ENCODE measurements around the gene PSMD13. TPM values are rescaled to one million over a fixed set of nuclear protein-coding genes. Genes with fewer than 3 reads are reported as not detected.

PSMD13 gene
- total and polyA plus RNA-seq, 5 donors from 2014 or later, result 99.6 to 276 (median 247) TPM

GRCh38 chr11:276219-276618 is 39.4 kb downstream of the PSMD13 start:
- no peak overlapping the region for H3K27ac ChIP-seq (ENCODE audit: insufficient read depth, low read length, poor library complexity, severe bottlenecking)
- H3K27me3 ChIP-seq (ENCODE audit: control insufficient read depth, insufficient read depth, low read length), result peaks cover 10% of the 10 kb centered on the region
- peaks cover 33% of the 10 kb centered on the region for H3K4me1 ChIP-seq (ENCODE audit: control insufficient read depth, insufficient read depth, low read length, poor library complexity, severe bottlenecking)
- no peaks in the 10 kb centered on the region for H3K36me3 ChIP-seq (ENCODE audit: control insufficient read depth, insufficient read depth, low read length)
- Mint-ChIP-seq H3K4me3 (peak overlapping the region in 2 of 4 donors; percentile 71 to 72), H3K9me3 (peaks cover 0 to 1% (median 0%) of the 10 kb centered on the region in 7 donors), H3K4me1 (peaks cover 5 to 33% (median 12%) of the 10 kb centered on the region in 4 donors), H3K27ac (no peak overlapping the region), H3K36me3 (peaks cover 10% of the 10 kb centered on the region), H3K27me3 (peaks cover 40% of the 10 kb centered on the region)
- H3K9me3 ChIP-seq (ENCODE audit: control insufficient read depth in 2 of 2, low read length in 2 of 2), result no peaks in the 10 kb centered on the region
- no peak for DNase-seq
- no peak overlapping the region for H3K4me3 ChIP-seq (ENCODE audit: low read depth, low read length)
- ATAC-seq (ENCODE audit: low read depth in 2 of 2), result no peak

DNA sequence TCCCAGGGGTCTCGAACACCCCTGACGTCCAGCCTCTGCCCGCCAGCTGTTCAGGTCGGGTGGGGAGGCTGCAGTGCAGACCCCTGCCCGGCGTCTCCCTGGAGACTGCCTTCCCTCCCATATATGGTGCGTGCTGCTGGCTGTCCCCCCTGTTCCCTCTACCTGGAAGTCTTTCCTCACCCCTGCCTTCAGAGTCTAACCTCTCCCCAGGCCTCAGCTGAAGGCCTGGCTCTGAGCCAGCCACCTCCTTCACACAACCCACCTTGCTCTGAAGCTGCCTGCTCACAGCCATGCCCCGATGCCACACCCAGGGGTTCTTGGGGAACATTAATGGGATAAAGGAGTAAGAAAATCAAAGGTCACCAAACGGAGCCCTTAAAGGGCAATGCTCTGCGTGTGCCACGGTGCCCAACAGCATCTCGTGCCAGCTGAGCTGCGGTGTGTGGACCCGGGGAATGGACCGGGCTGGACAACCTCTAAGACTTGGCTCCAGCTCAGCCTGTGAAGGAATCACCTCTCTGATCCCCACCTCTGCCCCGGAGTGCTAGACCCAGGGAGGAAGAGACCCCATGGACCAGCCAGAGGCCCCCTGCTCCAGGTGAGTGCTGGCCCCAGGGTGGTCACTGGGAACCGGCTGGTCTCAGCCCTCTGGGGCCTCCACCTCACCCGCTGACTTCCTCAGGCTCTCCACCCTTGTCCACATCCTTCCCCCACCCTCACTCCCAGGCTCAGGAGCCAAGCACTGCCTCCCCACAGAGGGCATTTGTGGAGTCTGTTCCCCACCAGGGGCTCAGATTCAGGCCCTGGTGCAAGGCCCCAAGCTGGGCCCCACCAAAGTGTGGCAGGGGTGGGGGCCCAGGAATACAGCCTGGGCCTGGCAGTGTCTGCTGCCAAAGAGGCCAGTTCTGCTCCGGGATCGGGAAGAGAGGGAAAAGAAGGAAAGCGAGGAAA is 41.5 kb downstream of the PSMD13 start, which contains the start of gene NLRP6:
Gene NLRP6 (plus strand): TSS at position 407 of the 951 bp plus-strand sequence. CDS start 163 bp downstream, at position 570.
- H3K36me3 ChIP-seq (ENCODE audit: control insufficient read depth, insufficient read depth, low read length), result no peaks in the 10 kb centered on the region
- ATAC-seq (ENCODE audit: low read depth in 2 of 2) (no peak), DNase-seq (no peak)
- peaks cover 48% of the 10 kb centered on the region for H3K4me1 ChIP-seq (ENCODE audit: control insufficient read depth, insufficient read depth, low read length, poor library complexity, severe bottlenecking)
- H3K27me3 Mint-ChIP-seq, result peaks cover 60% of the 10 kb centered on the region
- no peak within 1 kb of the TSS for H3K4me3 ChIP-seq (ENCODE audit: low read depth, low read length)
- no peak within 1 kb of the TSS for H3K27ac ChIP-seq (ENCODE audit: insufficient read depth, low read length, poor library complexity, severe bottlenecking)
- peaks cover 0 to 1% (median 0%) of the 10 kb centered on the region in 7 donors for H3K9me3 Mint-ChIP-seq
- peak within 1 kb of the TSS in 1 of 3 donors; percentile 23 for H3K27ac Mint-ChIP-seq
- H3K9me3 ChIP-seq (ENCODE audit: control insufficient read depth in 2 of 2, low read length in 2 of 2), result no peaks in the 10 kb centered on the region
- H3K4me3 Mint-ChIP-seq, result peak within 1 kb of the TSS; percentile 39 to 71 (median 62)
- H3K36me3 Mint-ChIP-seq, result peaks cover 14% of the 10 kb centered on the region
- peaks cover 16% of the 10 kb centered on the region for H3K27me3 ChIP-seq (ENCODE audit: control insufficient read depth, insufficient read depth, low read length)
- H3K4me1 Mint-ChIP-seq, result peaks cover 5 to 47% (median 14%) of the 10 kb centered on the region in 4 donors

- no peaks in the 10 kb centered on the region for H3K9me3 ChIP-seq (ENCODE audit: control insufficient read depth in 2 of 2, low read length in 2 of 2)
- peaks cover 16% of the 10 kb centered on the region for H3K27me3 ChIP-seq (ENCODE audit: control insufficient read depth, insufficient read depth, low read length)
- no peak overlapping the region for H3K27ac Mint-ChIP-seq
- H3K4me3 Mint-ChIP-seq, result peak overlapping the region in 3 of 4 donors; percentile 59 to 73 (median 71)
- H3K36me3 Mint-ChIP-seq, result peaks cover 14% of the 10 kb centered on the region
- H3K27ac ChIP-seq (ENCODE audit: insufficient read depth, low read length, poor library complexity, severe bottlenecking), result no peak overlapping the region
- no peak for DNase-seq
- peak in 1 of 2 donors; percentile 29 for ATAC-seq (ENCODE audit: low read depth in 2 of 2)
- H3K4me1 ChIP-seq (ENCODE audit: control insufficient read depth, insufficient read depth, low read length, poor library complexity, severe bottlenecking), result peaks cover 48% of the 10 kb centered on the region
- no peak overlapping the region for H3K4me3 ChIP-seq (ENCODE audit: low read depth, low read length)
- H3K9me3 Mint-ChIP-seq, result peaks cover 0 to 1% (median 0%) of the 10 kb centered on the region in 7 donors
- H3K36me3 ChIP-seq (ENCODE audit: control insufficient read depth, insufficient read depth, low read length), result no peaks in the 10 kb centered on the region
- peaks cover 63% of the 10 kb centered on the region for H3K27me3 Mint-ChIP-seq
- peaks cover 5 to 53% (median 15%) of the 10 kb centered on the region in 4 donors for H3K4me1 Mint-ChIP-seq
Measured at GRCh38 chr11:279040-279965, 42.5 kb downstream of the PSMD13 start.

DNA sequence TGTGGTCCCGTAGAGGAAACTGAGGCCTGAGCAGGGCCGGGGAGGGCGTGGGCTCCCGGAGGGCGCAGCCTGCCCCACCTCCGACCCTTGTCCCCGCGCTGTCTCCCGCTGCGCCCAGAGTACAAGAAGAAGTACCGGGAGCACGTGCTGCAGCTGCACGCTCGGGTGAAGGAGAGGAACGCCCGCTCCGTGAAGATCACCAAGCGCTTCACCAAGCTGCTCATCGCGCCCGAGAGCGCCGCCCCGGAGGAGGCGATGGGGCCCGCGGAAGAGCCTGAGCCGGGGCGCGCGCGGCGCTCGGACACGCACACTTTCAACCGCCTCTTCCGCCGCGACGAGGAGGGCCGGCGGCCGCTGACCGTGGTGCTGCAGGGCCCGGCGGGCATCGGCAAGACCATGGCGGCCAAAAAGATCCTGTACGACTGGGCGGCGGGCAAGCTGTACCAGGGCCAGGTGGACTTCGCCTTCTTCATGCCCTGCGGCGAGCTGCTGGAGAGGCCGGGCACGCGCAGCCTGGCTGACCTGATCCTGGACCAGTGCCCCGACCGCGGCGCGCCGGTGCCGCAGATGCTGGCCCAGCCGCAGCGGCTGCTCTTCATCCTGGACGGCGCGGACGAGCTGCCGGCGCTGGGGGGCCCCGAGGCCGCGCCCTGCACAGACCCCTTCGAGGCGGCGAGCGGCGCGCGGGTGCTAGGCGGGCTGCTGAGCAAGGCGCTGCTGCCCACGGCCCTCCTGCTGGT is 43.4 kb downstream of the PSMD13 start:
- Mint-ChIP-seq H3K27ac (no peak overlapping the region), H3K36me3 (peaks cover 14% of the 10 kb centered on the region), H3K4me1 (peaks cover 5 to 55% (median 13%) of the 10 kb centered on the region in 4 donors), H3K27me3 (peaks cover 63% of the 10 kb centered on the region), H3K4me3 (peak overlapping the region in 3 of 4 donors; percentile 73 to 90 (median 90)), H3K9me3 (peaks cover 0 to 1% (median 0%) of the 10 kb centered on the region in 7 donors)
- H3K9me3 ChIP-seq (ENCODE audit: control insufficient read depth in 2 of 2, low read length in 2 of 2), result no peaks in the 10 kb centered on the region
- no peak overlapping the region for H3K27ac ChIP-seq (ENCODE audit: insufficient read depth, low read length, poor library complexity, severe bottlenecking)
- H3K27me3 ChIP-seq (ENCODE audit: control insufficient read depth, insufficient read depth, low read length), result peaks cover 16% of the 10 kb centered on the region
- peaks cover 48% of the 10 kb centered on the region for H3K4me1 ChIP-seq (ENCODE audit: control insufficient read depth, insufficient read depth, low read length, poor library complexity, severe bottlenecking)
- ATAC-seq (ENCODE audit: low read depth in 2 of 2) (peak; percentile 36 to 46), DNase-seq (peak in 2 of 3 donors; percentile 39 to 51)
- no peaks in the 10 kb centered on the region for H3K36me3 ChIP-seq (ENCODE audit: control insufficient read depth, insufficient read depth, low read length)
- no peak overlapping the region for H3K4me3 ChIP-seq (ENCODE audit: low read depth, low read length)

- H3K27ac Mint-ChIP-seq, result peak overlapping the region in 1 of 3 donors; percentile 14
- ATAC-seq (ENCODE audit: low read depth in 2 of 2), result peak; percentile 42 to 54
- H3K27me3 ChIP-seq (ENCODE audit: control insufficient read depth, insufficient read depth, low read length), result peaks cover 16% of the 10 kb centered on the region
Measured at GRCh38 chr11:280706-281485, 44.1 kb downstream of the PSMD13 start.

DNA sequence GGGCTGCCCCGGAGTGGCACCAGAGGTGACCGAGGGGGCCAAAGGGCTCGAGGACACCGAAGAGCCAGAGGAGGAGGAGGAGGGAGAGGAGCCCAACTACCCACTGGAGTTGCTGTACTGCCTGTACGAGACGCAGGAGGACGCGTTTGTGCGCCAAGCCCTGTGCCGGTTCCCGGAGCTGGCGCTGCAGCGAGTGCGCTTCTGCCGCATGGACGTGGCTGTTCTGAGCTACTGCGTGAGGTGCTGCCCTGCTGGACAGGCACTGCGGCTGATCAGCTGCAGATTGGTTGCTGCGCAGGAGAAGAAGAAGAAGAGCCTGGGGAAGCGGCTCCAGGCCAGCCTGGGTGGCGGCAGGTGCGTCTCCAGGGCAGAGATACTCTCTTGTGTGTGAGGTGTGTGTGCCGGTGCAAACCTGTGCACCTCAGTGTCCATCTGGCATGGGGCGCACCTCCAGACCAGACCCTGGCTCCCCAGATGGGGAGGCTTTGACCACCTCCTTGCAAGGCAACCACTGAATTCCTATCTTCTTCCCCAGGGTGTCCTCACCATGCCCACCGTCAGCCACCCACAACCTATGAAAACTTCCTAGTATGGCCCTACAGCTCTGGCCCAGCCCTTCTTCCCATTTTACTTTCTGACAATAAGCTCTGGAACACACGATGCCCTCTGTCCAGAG is 44.8 kb downstream of the PSMD13 start:
- DNase-seq, result no peak
- H3K9me3 ChIP-seq (ENCODE audit: control insufficient read depth in 2 of 2, low read length in 2 of 2), result no peaks in the 10 kb centered on the region
- H3K27me3 Mint-ChIP-seq, result peaks cover 67% of the 10 kb centered on the region
- H3K27me3 ChIP-seq (ENCODE audit: control insufficient read depth, insufficient read depth, low read length), result peaks cover 16% of the 10 kb centered on the region
- peaks cover 50% of the 10 kb centered on the region for H3K4me1 ChIP-seq (ENCODE audit: control insufficient read depth, insufficient read depth, low read length, poor library complexity, severe bottlenecking)
- H3K36me3 ChIP-seq (ENCODE audit: control insufficient read depth, insufficient read depth, low read length), result no peaks in the 10 kb centered on the region
- H3K4me3 ChIP-seq (ENCODE audit: low read depth, low read length), result peak overlapping the region; percentile 7
- peaks cover 0 to under 1% (median 0%) of the 10 kb centered on the region in 7 donors for H3K9me3 Mint-ChIP-seq
- H3K4me1 Mint-ChIP-seq, result peaks cover 2 to 62% (median 12%) of the 10 kb centered on the region in 4 donors
- H3K27ac Mint-ChIP-seq, result no peak overlapping the region
- ATAC-seq (ENCODE audit: low read depth in 2 of 2), result no peak
- H3K4me3 Mint-ChIP-seq, result peak overlapping the region; percentile 68 to 90 (median 82)
- H3K27ac ChIP-seq (ENCODE audit: insufficient read depth, low read length, poor library complexity, severe bottlenecking), result no peak overlapping the region
- H3K36me3 Mint-ChIP-seq, result peaks cover 6% of the 10 kb centered on the region

More at GRCh38 chr11:280706-281485, 44.1 kb downstream of the PSMD13 start:
- H3K4me1 Mint-ChIP-seq, result peaks cover 5 to 60% (median 12%) of the 10 kb centered on the region in 4 donors
- H3K36me3 Mint-ChIP-seq, result peaks cover 14% of the 10 kb centered on the region
- Histone ChIP-seq H3K9me3 (ENCODE audit: control insufficient read depth in 2 of 2, low read length in 2 of 2) (no peaks in the 10 kb centered on the region), H3K4me3 (ENCODE audit: low read depth, low read length) (peak overlapping the region; percentile 37), H3K36me3 (ENCODE audit: control insufficient read depth, insufficient read depth, low read length) (no peaks in the 10 kb centered on the region), H3K4me1 (ENCODE audit: control insufficient read depth, insufficient read depth, low read length, poor library complexity, severe bottlenecking) (peaks cover 48% of the 10 kb centered on the region), H3K27ac (ENCODE audit: insufficient read depth, low read length, poor library complexity, severe bottlenecking) (no peak overlapping the region)
- peak overlapping the region; percentile 68 to 90 (median 82) for H3K4me3 Mint-ChIP-seq
- peaks cover 0 to 1% (median 0%) of the 10 kb centered on the region in 7 donors for H3K9me3 Mint-ChIP-seq
- peak in 2 of 3 donors; percentile 44 to 56 for DNase-seq
- peaks cover 67% of the 10 kb centered on the region for H3K27me3 Mint-ChIP-seq
